Gastroesophageal sphincter (tissue), 3 donors: Measurements from ENCODE around the gene TNFRSF18.

Source experiments
- POLR2A ChIP-seq, 2 donors: fragments of 450-650 bp; IDR thresholded peaks; one replicate each; pipeline ENCODE4 v1.6.1; 2017; ENCODE audit warnings: antibody characterized with exemption in 2 of 2, mild to moderate bottlenecking in 2 of 2, moderate library complexity in 1 of 2
- TF ChIP-seq, protein P1 (sequence below), 4 experiments: fragments of 200-600 bp in 2 of 4; fragments of 450-650 bp in 2 of 4; sonication (generic) in 1 of 4; IDR thresholded peaks; one replicate each; pipeline ENCODE4 v1.5.1; 2017 to 2019; ENCODE audit warnings: antibody characterized with exemption in 4 of 4, mild to moderate bottlenecking in 2 of 4, moderate library complexity in 2 of 4

DNA sequence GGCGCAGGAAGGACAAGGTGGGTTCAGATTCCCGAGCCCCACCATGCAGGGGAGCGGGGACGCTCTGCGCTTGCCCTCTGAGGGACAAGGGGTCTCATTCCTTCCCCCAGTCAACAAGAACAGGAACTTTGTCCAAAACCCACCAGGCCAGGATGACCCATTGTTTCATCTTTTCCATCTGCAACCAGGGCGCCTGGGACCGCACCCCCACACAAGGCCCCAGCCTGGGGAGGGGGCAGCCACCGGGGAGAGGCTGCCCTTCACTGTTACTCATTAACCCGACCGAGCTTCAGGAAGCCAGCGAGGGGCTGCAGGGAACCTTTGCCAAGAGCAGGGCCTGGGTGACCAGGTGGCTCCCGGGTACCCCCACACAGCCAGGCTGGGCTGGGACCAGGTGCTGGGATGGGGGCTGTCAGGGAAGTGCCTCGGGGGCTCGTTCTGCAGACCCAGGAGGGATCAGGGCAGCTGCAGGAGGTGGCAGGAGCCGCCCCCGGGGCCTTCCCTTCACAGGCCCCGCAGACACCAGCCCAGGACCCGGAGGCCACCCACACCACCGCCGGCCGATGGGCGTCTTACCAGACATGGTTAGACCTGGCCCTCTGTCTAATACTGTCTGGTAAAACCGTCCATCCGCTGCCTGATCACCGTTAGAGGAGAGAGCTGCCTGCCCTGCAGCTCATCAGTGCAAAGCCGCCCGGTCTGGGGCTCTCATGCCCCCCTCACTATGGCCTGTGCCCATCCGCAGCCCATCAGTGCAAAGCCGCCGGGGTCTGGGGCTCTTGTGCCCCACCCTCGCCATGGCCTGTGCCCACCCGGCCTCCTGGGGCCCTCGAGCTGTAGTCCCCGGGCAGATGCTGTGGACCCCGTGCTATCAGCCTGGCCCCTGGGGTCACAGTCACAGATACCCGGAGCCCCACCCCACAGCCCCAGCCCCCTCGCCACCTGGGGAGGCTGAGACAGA lies 37.7 kb downstream of the TNFRSF18 start:
- TF ChIP-seq, protein P1, sequence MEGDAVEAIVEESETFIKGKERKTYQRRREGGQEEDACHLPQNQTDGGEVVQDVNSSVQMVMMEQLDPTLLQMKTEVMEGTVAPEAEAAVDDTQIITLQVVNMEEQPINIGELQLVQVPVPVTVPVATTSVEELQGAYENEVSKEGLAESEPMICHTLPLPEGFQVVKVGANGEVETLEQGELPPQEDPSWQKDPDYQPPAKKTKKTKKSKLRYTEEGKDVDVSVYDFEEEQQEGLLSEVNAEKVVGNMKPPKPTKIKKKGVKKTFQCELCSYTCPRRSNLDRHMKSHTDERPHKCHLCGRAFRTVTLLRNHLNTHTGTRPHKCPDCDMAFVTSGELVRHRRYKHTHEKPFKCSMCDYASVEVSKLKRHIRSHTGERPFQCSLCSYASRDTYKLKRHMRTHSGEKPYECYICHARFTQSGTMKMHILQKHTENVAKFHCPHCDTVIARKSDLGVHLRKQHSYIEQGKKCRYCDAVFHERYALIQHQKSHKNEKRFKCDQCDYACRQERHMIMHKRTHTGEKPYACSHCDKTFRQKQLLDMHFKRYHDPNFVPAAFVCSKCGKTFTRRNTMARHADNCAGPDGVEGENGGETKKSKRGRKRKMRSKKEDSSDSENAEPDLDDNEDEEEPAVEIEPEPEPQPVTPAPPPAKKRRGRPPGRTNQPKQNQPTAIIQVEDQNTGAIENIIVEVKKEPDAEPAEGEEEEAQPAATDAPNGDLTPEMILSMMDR (IDR thresholded peaks at IDR 0.05) = no peak
- no peak for TF ChIP-seq POLR2A (IDR thresholded peaks at IDR 0.05)
